ENCODE data around the gene LPCAT2. TPM values are rescaled to one million over a fixed set of nuclear protein-coding genes. Genes with fewer than 3 reads are reported as not detected.

The LPCAT2 gene
- total RNA-seq, 4 donors from 2014 or later = 16.9 to 36.9 (median 25.4) TPM

GRCh38 chr16:55478827-55479429 is 29.9 kb upstream of the LPCAT2 start, which contains the start of gene MMP2:
Gene MMP2 (plus strand): TSS chr16:55479198. CDS start chr16:55479480, 282 bp downstream.
- intact Hi-C loops (cut with DNase I; ENCODE audit: low total_unique reads) = no loop called here
- peak; percentile 60 to 96 for DNase-seq (ENCODE audit: low spot score in 2 of 2)
- H3K4me3 ChIP-seq (ENCODE audit: low read depth, poor library complexity, severe bottlenecking) = peak within 1 kb of the TSS; percentile 54
- no peak for TF ChIP-seq CTCF (IDR thresholded peaks at IDR 0.05)
- TF ChIP-seq POLR2A (IDR thresholded peaks at IDR 0.05) = no peak
- 13 to 17% methylated on average over 22 to 26 of the region's 46 CpGs for WGBS, 2 donors

GRCh38 chr16:55479430-55480140 is 29.3 kb upstream of the LPCAT2 start:
- TF ChIP-seq POLR2A (IDR thresholded peaks at IDR 0.05) (no peak), CTCF (IDR thresholded peaks at IDR 0.05) (no peak)
- intact Hi-C loops (cut with DNase I; ENCODE audit: low total_unique reads) = no loop called here
- WGBS, 2 donors = 1% methylated on average over 26 to 30 of the region's 41 CpGs
- no peak for DNase-seq (ENCODE audit: low spot score in 2 of 2)
- peak overlapping the region; percentile 54 for H3K4me3 ChIP-seq (ENCODE audit: low read depth, poor library complexity, severe bottlenecking)

GRCh38 chr16:55480228-55480655 is 28.6 kb upstream of the LPCAT2 start:
- TF ChIP-seq CTCF (IDR thresholded peaks at IDR 0.05) (no peak), POLR2A (IDR thresholded peaks at IDR 0.05) (no peak)
- DNase-seq (ENCODE audit: low spot score in 2 of 2) = peak; percentile 84 to 97
- WGBS, 2 donors = 1 to 7% methylated on average over 18 to 25 of the region's 25 CpGs
- H3K4me3 ChIP-seq (ENCODE audit: low read depth, poor library complexity, severe bottlenecking) = peak overlapping the region; percentile 54
- intact Hi-C loops (cut with DNase I; ENCODE audit: low total_unique reads) = no loop called here

- no peak overlapping the region for H3K4me3 ChIP-seq (ENCODE audit: low read depth, poor library complexity, severe bottlenecking)
- TF ChIP-seq CTCF (IDR thresholded peaks at IDR 0.05) (no peak), POLR2A (IDR thresholded peaks at IDR 0.05) (no peak)
- 60 to 61% methylated on average over 4 of the region's 4 CpGs for WGBS, 2 donors
- intact Hi-C loops (cut with DNase I; ENCODE audit: low total_unique reads) = no loop called here
- DNase-seq (ENCODE audit: low spot score in 2 of 2) = no peak
These were observed 27.8 kb upstream of the LPCAT2 start for GRCh38 chr16:55481023-55481422.

GRCh38 chr16:55482056-55482455 is 26.8 kb upstream of the LPCAT2 start:
- DNase-seq (ENCODE audit: low spot score in 2 of 2) = no peak
- TF ChIP-seq CTCF (IDR thresholded peaks at IDR 0.05) (no peak), POLR2A (IDR thresholded peaks at IDR 0.05) (no peak)
- H3K4me3 ChIP-seq (ENCODE audit: low read depth, poor library complexity, severe bottlenecking) = no peak overlapping the region
- intact Hi-C loops (cut with DNase I; ENCODE audit: low total_unique reads) = no loop called here
- WGBS, 2 donors = 63 to 70% methylated on average over 2 of the region's 2 CpGs
